NCI-H226 (cell line): ENCODE measurements around the gene ERC1.
"Not testable (repeated sequence)": the region's sequence is repeated elsewhere in the genome, so short reads cannot be mapped to it uniquely, and the experiment has no call there.

Source experiments
- DNase-seq: peaks from one replicate; pipeline ENCODE4 v3.0.0-alpha.2; 2015

ERC1 gene

GRCh38 chr12:1338483-1339177 lies 347.6 kb downstream of the ERC1 start:
- no peak for DNase-seq

- not testable (repeated sequence) for DNase-seq
These were observed 348.1 kb downstream of the ERC1 start for GRCh38 chr12:1339178-1339541.

- no peak for DNase-seq
These were observed 348.7 kb downstream of the ERC1 start for GRCh38 chr12:1339618-1340319.

GRCh38 chr12:1341270-1341669 lies 350.2 kb downstream of the ERC1 start:
- not testable (repeated sequence) for DNase-seq

- DNase-seq: no peak
These were observed 352.4 kb downstream of the ERC1 start for GRCh38 chr12:1343422-1343821.

GRCh38 chr12:1344245-1344644 lies 353.2 kb downstream of the ERC1 start:
- no peak for DNase-seq

- DNase-seq: no peak
These were observed 355.1 kb downstream of the ERC1 start for GRCh38 chr12:1346126-1346525.

- DNase-seq: no peak
These were observed 356.3 kb downstream of the ERC1 start for GRCh38 chr12:1347294-1347693.

- no peak for DNase-seq
These were observed 357.6 kb downstream of the ERC1 start for GRCh38 chr12:1348606-1349005.

GRCh38 chr12:1350055-1350933 lies 359.3 kb downstream of the ERC1 start:
- DNase-seq: peak; percentile 95

- DNase-seq: peak; percentile 51
These were observed 359.9 kb downstream of the ERC1 start for GRCh38 chr12:1350934-1351240.

- peak; percentile 49 for DNase-seq
These were observed 360.9 kb downstream of the ERC1 start for GRCh38 chr12:1351926-1352325.

- no peak for DNase-seq
These were observed 362.4 kb downstream of the ERC1 start for GRCh38 chr12:1353451-1353850.

- no peak for DNase-seq
These were observed 364.4 kb downstream of the ERC1 start for GRCh38 chr12:1355396-1355795.

GRCh38 chr12:1355871-1356270 lies 364.8 kb downstream of the ERC1 start:
- not testable (repeated sequence) for DNase-seq

- DNase-seq: no peak
These were observed 365.3 kb downstream of the ERC1 start for GRCh38 chr12:1356285-1356684.

- peak; percentile 58 for DNase-seq
These were observed 366.1 kb downstream of the ERC1 start for GRCh38 chr12:1357171-1357570.

- no peak for DNase-seq
These were observed 366.7 kb downstream of the ERC1 start for GRCh38 chr12:1357711-1358110.

- peak; percentile 90 for DNase-seq
These were observed 369.6 kb downstream of the ERC1 start for GRCh38 chr12:1360441-1361210.

- DNase-seq: no peak
These were observed 371.2 kb downstream of the ERC1 start for GRCh38 chr12:1362143-1362662.

- no peak for DNase-seq
These were observed 374.7 kb downstream of the ERC1 start for GRCh38 chr12:1365703-1366102.
